ENCODE data around the gene CDK5. TPM values are rescaled to one million over a fixed set of nuclear protein-coding genes. Genes with fewer than 3 reads are reported as not detected.

Gene CDK5
- polyA plus RNA-seq (2013, experiment 1 of 2): 31.6 TPM
- 26.1 TPM for polyA plus RNA-seq (2013, experiment 2 of 2)

DNA sequence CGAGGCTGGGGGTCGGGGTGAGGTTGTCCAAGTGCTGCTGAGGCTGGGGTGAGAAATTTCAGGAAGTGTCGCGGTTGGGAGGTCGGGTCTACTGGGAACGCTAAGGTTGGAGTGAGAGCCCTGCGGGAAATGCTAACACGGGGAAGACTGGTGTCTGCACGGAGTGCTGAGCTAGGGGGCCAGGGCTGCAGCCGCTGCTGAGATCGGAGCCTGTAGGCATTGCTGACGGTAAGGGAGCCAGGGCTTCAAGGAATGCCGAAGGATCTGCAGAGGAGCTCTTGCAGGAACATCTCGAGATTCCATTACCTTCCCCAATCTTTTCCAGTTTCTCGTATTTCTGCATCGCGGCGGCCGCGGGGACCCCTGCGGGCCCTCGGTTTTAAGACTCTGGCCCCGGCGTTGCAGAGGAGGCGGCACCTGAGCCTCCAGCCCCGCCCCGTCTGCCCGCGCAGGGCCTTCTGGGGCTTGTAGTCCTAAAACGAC is at the start of gene CDK5:
TSS of gene CDK5 (minus strand) at position 392 of the 483 bp plus-strand sequence. CDS start at position 343, 49 bp downstream.
- Histone ChIP-seq H3K4me1 (ENCODE audit: control insufficient read depth, insufficient read depth, low read length, poor library complexity, severe bottlenecking) (peaks cover 32% of the 10 kb centered on the region), H3K9me3 (ENCODE audit: control insufficient read depth, low read length) (no peaks in the 10 kb centered on the region), H3K36me3 (ENCODE audit: control insufficient read depth, insufficient read depth, low read length) (peaks cover 13% of the 10 kb centered on the region), H3K4me3 (ENCODE audit: extremely low read depth, insufficient read depth, low read length, poor library complexity, severe bottlenecking) (peak within 1 kb of the TSS; percentile 85), H3K27ac (ENCODE audit: low read depth, low read length, severe bottlenecking) (peak within 1 kb of the TSS; percentile 96)
- WGBS, 2 experiments (ENCODE audit: insufficient coverage in 2 of 2): 0 to 1% methylated on average over 24 to 30 of the region's 30 CpGs

GRCh38 chr7:151104411-151105235 is 46.9 kb upstream of the CDK5 start:
- no peaks in the 10 kb centered on the region for H3K9me3 ChIP-seq (ENCODE audit: control insufficient read depth, low read length)
- peaks cover 34% of the 10 kb centered on the region for H3K4me1 ChIP-seq (ENCODE audit: control insufficient read depth, insufficient read depth, low read length, poor library complexity, severe bottlenecking)
- H3K36me3 ChIP-seq (ENCODE audit: control insufficient read depth, insufficient read depth, low read length): peaks cover 38% of the 10 kb centered on the region
- no peak overlapping the region for H3K27ac ChIP-seq (ENCODE audit: low read depth, low read length, severe bottlenecking)
- no peak overlapping the region for H3K4me3 ChIP-seq (ENCODE audit: extremely low read depth, insufficient read depth, low read length, poor library complexity, severe bottlenecking)
- 62 to 66% methylated on average over 20 to 21 of the region's 23 CpGs for WGBS, 2 experiments (ENCODE audit: insufficient coverage in 2 of 2)

- no peaks in the 10 kb centered on the region for H3K9me3 ChIP-seq (ENCODE audit: control insufficient read depth, low read length)
- no peak overlapping the region for H3K27ac ChIP-seq (ENCODE audit: low read depth, low read length, severe bottlenecking)
- H3K36me3 ChIP-seq (ENCODE audit: control insufficient read depth, insufficient read depth, low read length): peaks cover 38% of the 10 kb centered on the region
- H3K4me1 ChIP-seq (ENCODE audit: control insufficient read depth, insufficient read depth, low read length, poor library complexity, severe bottlenecking): peaks cover 30% of the 10 kb centered on the region
- H3K4me3 ChIP-seq (ENCODE audit: extremely low read depth, insufficient read depth, low read length, poor library complexity, severe bottlenecking): no peak overlapping the region
- WGBS, 2 experiments (ENCODE audit: insufficient coverage in 2 of 2): 90 to 95% methylated on average over 5 to 7 of the region's 12 CpGs
Observed at GRCh38 chr7:151103973-151104372, 46.3 kb upstream of the CDK5 start.

GRCh38 chr7:151102991-151103390 is 45.3 kb upstream of the CDK5 start:
- peaks cover 42% of the 10 kb centered on the region for H3K36me3 ChIP-seq (ENCODE audit: control insufficient read depth, insufficient read depth, low read length)
- no peaks in the 10 kb centered on the region for H3K9me3 ChIP-seq (ENCODE audit: control insufficient read depth, low read length)
- peaks cover 23% of the 10 kb centered on the region for H3K4me1 ChIP-seq (ENCODE audit: control insufficient read depth, insufficient read depth, low read length, poor library complexity, severe bottlenecking)
- no peak overlapping the region for H3K4me3 ChIP-seq (ENCODE audit: extremely low read depth, insufficient read depth, low read length, poor library complexity, severe bottlenecking)
- WGBS, 2 experiments (ENCODE audit: insufficient coverage in 2 of 2): 89 to 93% methylated on average over 3 of the region's 3 CpGs
- H3K27ac ChIP-seq (ENCODE audit: low read depth, low read length, severe bottlenecking): no peak overlapping the region

- H3K36me3 ChIP-seq (ENCODE audit: control insufficient read depth, insufficient read depth, low read length): peaks cover 53% of the 10 kb centered on the region
- WGBS, 2 experiments (ENCODE audit: insufficient coverage in 2 of 2): 82 to 90% methylated on average over 18 to 24 of the region's 24 CpGs
- no peaks in the 10 kb centered on the region for H3K9me3 ChIP-seq (ENCODE audit: control insufficient read depth, low read length)
- no peak overlapping the region for H3K27ac ChIP-seq (ENCODE audit: low read depth, low read length, severe bottlenecking)
- H3K4me1 ChIP-seq (ENCODE audit: control insufficient read depth, insufficient read depth, low read length, poor library complexity, severe bottlenecking): peaks cover 19% of the 10 kb centered on the region
- no peak overlapping the region for H3K4me3 ChIP-seq (ENCODE audit: extremely low read depth, insufficient read depth, low read length, poor library complexity, severe bottlenecking)
Observed at GRCh38 chr7:151101621-151102396, 44.1 kb upstream of the CDK5 start.

- 94 to 97% methylated on average over 9 of the region's 10 CpGs for WGBS, 2 experiments (ENCODE audit: insufficient coverage in 2 of 2)
- Histone ChIP-seq H3K4me3 (ENCODE audit: extremely low read depth, insufficient read depth, low read length, poor library complexity, severe bottlenecking) (no peak overlapping the region), H3K4me1 (ENCODE audit: control insufficient read depth, insufficient read depth, low read length, poor library complexity, severe bottlenecking) (peaks cover 19% of the 10 kb centered on the region), H3K27ac (ENCODE audit: low read depth, low read length, severe bottlenecking) (no peak overlapping the region), H3K36me3 (ENCODE audit: control insufficient read depth, insufficient read depth, low read length) (peaks cover 62% of the 10 kb centered on the region), H3K9me3 (ENCODE audit: control insufficient read depth, low read length) (no peaks in the 10 kb centered on the region)
Observed at GRCh38 chr7:151100921-151101320, 43.2 kb upstream of the CDK5 start.

- H3K27ac ChIP-seq (ENCODE audit: low read depth, low read length, severe bottlenecking): no peak overlapping the region
- 96% methylated on average over 12 to 18 of the region's 20 CpGs for WGBS, 2 experiments (ENCODE audit: insufficient coverage in 2 of 2)
- peaks cover 68% of the 10 kb centered on the region for H3K36me3 ChIP-seq (ENCODE audit: control insufficient read depth, insufficient read depth, low read length)
- H3K4me3 ChIP-seq (ENCODE audit: extremely low read depth, insufficient read depth, low read length, poor library complexity, severe bottlenecking): no peak overlapping the region
- H3K4me1 ChIP-seq (ENCODE audit: control insufficient read depth, insufficient read depth, low read length, poor library complexity, severe bottlenecking): peaks cover 21% of the 10 kb centered on the region
- no peaks in the 10 kb centered on the region for H3K9me3 ChIP-seq (ENCODE audit: control insufficient read depth, low read length)
Observed at GRCh38 chr7:151099486-151100211, 42.0 kb upstream of the CDK5 start.

DNA sequence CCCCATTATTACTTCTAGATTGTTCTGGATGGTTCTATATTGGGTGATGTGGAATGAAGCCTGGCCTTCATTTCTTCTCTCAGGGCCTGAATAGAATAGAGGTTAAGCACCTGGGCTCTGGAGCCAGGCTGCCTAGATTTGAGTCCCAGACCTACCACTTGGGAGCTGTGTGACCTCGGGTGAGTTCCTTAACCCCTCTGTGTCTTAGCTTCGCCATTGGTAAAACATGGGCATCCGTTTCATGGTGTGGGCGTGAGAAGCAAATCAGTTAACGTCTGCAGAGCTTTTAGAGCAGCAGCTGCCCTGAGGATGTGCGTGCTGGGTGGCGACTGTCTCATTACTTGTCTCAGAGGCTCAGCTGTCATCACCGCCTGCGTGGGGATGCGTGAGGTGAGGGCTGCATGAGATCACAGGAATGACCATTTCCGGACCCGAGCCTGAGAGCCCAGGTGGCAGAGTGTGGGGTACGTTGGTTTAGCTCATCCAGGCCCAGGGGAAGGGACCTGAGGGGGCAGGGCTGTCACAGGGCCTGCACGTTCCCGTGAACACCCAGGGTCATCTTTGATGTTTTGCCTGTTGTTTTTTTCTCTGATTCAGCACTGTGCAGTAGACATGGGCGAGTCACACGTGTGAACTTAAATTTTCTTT is 38.3 kb upstream of the CDK5 start:
- no peak overlapping the region for H3K27ac ChIP-seq (ENCODE audit: low read depth, low read length, severe bottlenecking)

GRCh38 chr7:151095123-151095797 is 37.6 kb upstream of the CDK5 start:
- peaks cover 21% of the 10 kb centered on the region for H3K4me1 ChIP-seq (ENCODE audit: control insufficient read depth, insufficient read depth, low read length, poor library complexity, severe bottlenecking)
- no peaks in the 10 kb centered on the region for H3K9me3 ChIP-seq (ENCODE audit: control insufficient read depth, low read length)
- WGBS, 2 experiments (ENCODE audit: insufficient coverage in 2 of 2): 93% methylated on average over 7 to 8 of the region's 10 CpGs
- H3K4me3 ChIP-seq (ENCODE audit: extremely low read depth, insufficient read depth, low read length, poor library complexity, severe bottlenecking): no peak overlapping the region
- H3K27ac ChIP-seq (ENCODE audit: low read depth, low read length, severe bottlenecking): no peak overlapping the region
- H3K36me3 ChIP-seq (ENCODE audit: control insufficient read depth, insufficient read depth, low read length): peaks cover 65% of the 10 kb centered on the region

More for the DNA sequence above, 38.3 kb upstream of the CDK5 start:
- 96 to 97% methylated on average over 15 of the region's 17 CpGs for WGBS, 2 experiments (ENCODE audit: insufficient coverage in 2 of 2)
- Histone ChIP-seq H3K36me3 (ENCODE audit: control insufficient read depth, insufficient read depth, low read length) (peaks cover 65% of the 10 kb centered on the region), H3K4me1 (ENCODE audit: control insufficient read depth, insufficient read depth, low read length, poor library complexity, severe bottlenecking) (peaks cover 19% of the 10 kb centered on the region), H3K4me3 (ENCODE audit: extremely low read depth, insufficient read depth, low read length, poor library complexity, severe bottlenecking) (no peak overlapping the region), H3K9me3 (ENCODE audit: control insufficient read depth, low read length) (no peaks in the 10 kb centered on the region)

Data from mesodermal cell (in vitro differentiated cells).